Measurements from ENCODE around the gene HOXC5. TPM values are rescaled to one million over a fixed set of nuclear protein-coding genes. Genes with fewer than 3 reads are reported as not detected.
A peak's percentile ranks its signal among the peaks of the same experiment; 100 is the strongest.

HOXC5 gene
- total and polyA plus RNA-seq, 5 experiments from 2014 or later = not detected

DNA sequence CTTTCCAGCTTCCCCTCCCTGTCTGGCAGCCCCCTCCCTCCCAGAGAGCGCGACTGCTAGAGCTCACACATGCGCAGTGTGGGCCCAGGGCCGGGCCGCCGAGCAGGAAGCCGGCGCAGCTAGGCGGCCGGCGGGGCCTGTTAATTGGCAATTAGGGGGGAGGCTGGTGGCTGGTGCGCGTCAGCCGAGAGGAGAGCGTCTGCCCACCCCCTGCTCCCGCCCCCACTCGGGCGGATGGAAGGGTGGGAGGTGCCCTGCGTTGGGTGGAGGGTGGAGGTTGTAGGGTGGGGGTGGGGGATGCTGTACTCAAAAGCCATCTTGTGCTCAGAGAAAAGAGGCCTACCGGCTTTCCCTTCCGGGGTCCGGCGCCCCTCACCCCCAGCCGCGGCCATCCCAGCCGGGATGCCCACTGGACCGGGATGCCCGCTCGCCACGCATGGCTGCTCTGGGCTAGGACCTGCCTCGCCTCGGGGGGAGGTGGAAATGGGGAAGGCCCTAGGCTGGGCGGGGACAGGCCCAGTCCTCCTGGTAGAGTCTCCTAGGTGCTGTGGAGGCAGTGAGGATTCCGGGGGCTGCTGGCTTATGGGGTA is 14.9 kb upstream of the HOXC5 start:
- peak overlapping the region in 6 of 10 donors; percentile 28 to 59 (median 39) for H3K27ac Mint-ChIP-seq
- H3K4me1 Mint-ChIP-seq = peaks cover 13 to 39% (median 23%) of the 10 kb centered on the region in 4 donors
- POLR2A ChIA-PET = interaction anchor here (0.5 to 1.4 kb wide), 4 partner anchors 9 to 14 kb away, joined by 3 to 4 read pairs (median 3); partner anchors contain the start of genes HOXC6 and HOXC8
- peak; percentile 82 to 86 for ATAC-seq
- H3K36me3 Mint-ChIP-seq = peaks cover 0 to 4% (median 0%) of the 10 kb centered on the region in 3 donors
- H3K27me3 Mint-ChIP-seq = peaks cover 31 to 84% (median 70%) of the 10 kb centered on the region in 5 donors
- H3K9me3 Mint-ChIP-seq = peaks cover 0 to 2% (median 0%) of the 10 kb centered on the region in 9 donors
- DNase-seq = peak; percentile 55 to 86 (median 70)
- peak overlapping the region; percentile 68 to 92 (median 84) for H3K4me3 Mint-ChIP-seq

DNA sequence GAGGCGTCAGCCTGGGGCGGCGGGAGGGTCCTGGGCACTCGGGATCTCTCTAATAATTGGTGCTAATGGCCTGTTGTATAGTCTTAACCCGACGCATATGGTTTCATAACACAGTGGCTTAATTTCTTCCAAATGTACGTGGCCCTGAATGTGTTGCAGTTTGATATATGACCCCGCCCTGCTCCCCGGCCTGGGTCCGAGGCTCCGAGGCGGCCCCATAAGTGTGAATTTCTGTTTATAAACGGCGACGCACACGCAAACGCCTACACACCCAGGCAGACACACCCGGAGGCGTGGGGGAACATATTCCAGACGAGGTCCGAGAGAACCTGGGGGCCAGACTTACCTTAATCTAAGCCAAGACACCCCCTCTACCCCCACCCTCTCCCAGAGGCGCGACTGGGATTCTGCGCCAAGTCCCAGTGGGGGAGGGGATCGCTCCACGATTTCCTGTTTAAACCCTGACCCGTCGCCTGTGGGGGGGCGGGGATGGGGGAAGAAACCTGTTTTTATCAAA is 14.3 kb upstream of the HOXC5 start:
- ATAC-seq = no peak
- peaks cover 0 to 2% (median 0%) of the 10 kb centered on the region in 9 donors for H3K9me3 Mint-ChIP-seq
- H3K27ac Mint-ChIP-seq = peak overlapping the region in 2 of 10 donors; percentile 18 to 40
- POLR2A ChIA-PET = no interaction called here
- H3K4me3 Mint-ChIP-seq = peak overlapping the region; percentile 28 to 92 (median 60)
- H3K4me1 Mint-ChIP-seq = peaks cover 12 to 39% (median 23%) of the 10 kb centered on the region in 4 donors
- H3K36me3 Mint-ChIP-seq = no peaks in the 10 kb centered on the region
- H3K27me3 Mint-ChIP-seq = peaks cover 27 to 84% (median 69%) of the 10 kb centered on the region in 5 donors
- DNase-seq = peak in 1 of 10 donors; percentile 52

- peaks cover 26 to 84% (median 69%) of the 10 kb centered on the region in 5 donors for H3K27me3 Mint-ChIP-seq
- H3K4me3 Mint-ChIP-seq = peak overlapping the region in 5 of 10 donors; percentile 36 to 64 (median 52)
- peaks cover 12 to 35% (median 22%) of the 10 kb centered on the region in 4 donors for H3K4me1 Mint-ChIP-seq
- POLR2A ChIA-PET = interaction anchor here (0.6 kb wide), 1 partner anchor 10 kb away, joined by 7 read pairs; the partner anchor contains the start of gene HOXC8
- peak in 1 of 10 donors; percentile 43 for DNase-seq
- H3K36me3 Mint-ChIP-seq = no peaks in the 10 kb centered on the region
- no peak for ATAC-seq
- no peak overlapping the region for H3K27ac Mint-ChIP-seq
- H3K9me3 Mint-ChIP-seq = peaks cover 0 to 2% (median 0%) of the 10 kb centered on the region in 9 donors
These were observed 13.6 kb upstream of the HOXC5 start for GRCh38 chr12:54019091-54019811.

GRCh38 chr12:54019924-54020590 is 12.8 kb upstream of the HOXC5 start:
- H3K27ac Mint-ChIP-seq = peak overlapping the region in 1 of 10 donors; percentile 68
- POLR2A ChIA-PET = interaction anchor here (0.6 kb wide), 1 partner anchor 11 kb away, joined by 7 read pairs; the partner anchor contains the start of gene HOXC8
- ATAC-seq (no peak), DNase-seq (peak in 1 of 10 donors; percentile 24)
- no peaks in the 10 kb centered on the region for H3K36me3 Mint-ChIP-seq
- peaks cover 9 to 27% (median 17%) of the 10 kb centered on the region in 4 donors for H3K4me1 Mint-ChIP-seq
- peaks cover 22 to 83% (median 67%) of the 10 kb centered on the region in 5 donors for H3K27me3 Mint-ChIP-seq
- peak overlapping the region in 6 of 10 donors; percentile 23 to 67 (median 58) for H3K4me3 Mint-ChIP-seq
- peaks cover 0 to 2% (median 0%) of the 10 kb centered on the region in 9 donors for H3K9me3 Mint-ChIP-seq

DNA sequence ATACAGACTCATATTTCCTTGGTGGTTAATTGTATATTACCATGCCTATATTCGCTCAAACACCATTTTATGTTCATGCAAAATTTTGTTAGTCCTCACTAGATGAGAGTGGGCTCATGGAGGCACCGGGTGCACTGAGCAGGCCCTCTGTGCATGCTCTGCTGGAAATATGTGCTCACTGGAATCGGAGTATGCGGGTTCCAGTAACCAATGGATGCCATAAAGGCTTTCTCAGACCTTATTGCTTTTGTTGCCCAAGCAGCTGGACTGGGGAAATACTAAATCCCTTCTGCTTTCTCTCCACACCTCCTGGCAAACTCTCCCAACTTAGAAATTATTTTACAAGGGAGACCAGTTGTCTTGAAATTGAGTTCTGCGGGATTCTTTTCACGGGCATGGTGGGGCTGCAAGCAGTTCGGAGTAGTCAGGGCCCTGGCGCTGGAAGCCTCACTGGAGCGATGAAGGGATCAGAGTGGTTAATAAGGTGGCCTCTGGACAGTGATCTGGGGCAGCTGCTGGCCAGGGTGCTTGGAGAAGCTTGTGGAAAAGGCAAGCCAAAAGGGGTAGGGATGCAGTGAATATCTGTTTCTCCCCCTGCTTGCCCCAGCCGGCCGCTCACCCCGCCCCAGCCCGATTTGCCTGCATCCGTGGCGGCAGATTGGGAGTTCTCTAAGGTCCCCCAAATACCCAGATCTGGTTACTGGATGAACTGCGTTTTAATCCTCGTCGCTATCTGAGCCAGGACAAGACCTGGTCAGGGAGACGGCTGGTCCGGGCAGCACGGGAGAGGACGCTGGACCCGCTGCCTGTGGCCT is 12.1 kb upstream of the HOXC5 start:
- POLR2A ChIA-PET = no interaction called here
- Mint-ChIP-seq H3K9me3 (peaks cover 0 to 2% (median 0%) of the 10 kb centered on the region in 9 donors), H3K27ac (no peak overlapping the region), H3K36me3 (no peaks in the 10 kb centered on the region), H3K27me3 (peaks cover 16 to 84% (median 67%) of the 10 kb centered on the region in 5 donors), H3K4me3 (no peak overlapping the region), H3K4me1 (peaks cover 9 to 22% (median 17%) of the 10 kb centered on the region in 4 donors)
- no peak for ATAC-seq
- DNase-seq = peak in 1 of 10 donors; percentile 19

- peak overlapping the region in 1 of 10 donors; percentile 22 for H3K27ac Mint-ChIP-seq
- ATAC-seq (no peak), DNase-seq (peak in 1 of 10 donors; percentile 47)
- POLR2A ChIA-PET = interaction anchor here (0.5 to 0.6 kb wide), 2 partner anchors 123 to 202 kb away, joined by 3 to 6 read pairs; no protein-coding TSS in a partner anchor
- H3K27me3 Mint-ChIP-seq = peaks cover 17 to 92% (median 69%) of the 10 kb centered on the region in 5 donors
- no peaks in the 10 kb centered on the region for H3K36me3 Mint-ChIP-seq
- H3K4me1 Mint-ChIP-seq = peaks cover 9 to 24% (median 16%) of the 10 kb centered on the region in 4 donors
- H3K9me3 Mint-ChIP-seq = peaks cover 0 to 2% (median 0%) of the 10 kb centered on the region in 9 donors
- no peak overlapping the region for H3K4me3 Mint-ChIP-seq
These were observed 11.3 kb upstream of the HOXC5 start for GRCh38 chr12:54021432-54022013.

GRCh38 chr12:54022960-54023884 is 9.6 kb upstream of the HOXC5 start:
- Mint-ChIP-seq H3K27ac (no peak overlapping the region), H3K27me3 (peaks cover 21 to 92% (median 76%) of the 10 kb centered on the region in 5 donors), H3K4me3 (no peak overlapping the region), H3K4me1 (peaks cover 6 to 22% (median 14%) of the 10 kb centered on the region in 4 donors), H3K36me3 (peaks cover 0 to 2% (median 0%) of the 10 kb centered on the region in 3 donors), H3K9me3 (peaks cover 0 to 2% (median 0%) of the 10 kb centered on the region in 9 donors)
- no peak for ATAC-seq
- POLR2A ChIA-PET = no interaction called here
- peak in 1 of 10 donors; percentile 8 for DNase-seq

- no peak for ATAC-seq
- Mint-ChIP-seq H3K9me3 (peaks cover 0 to 2% (median 0%) of the 10 kb centered on the region in 9 donors), H3K36me3 (peaks cover 0 to 2% (median 0%) of the 10 kb centered on the region in 3 donors), H3K4me1 (peaks cover 6 to 28% (median 16%) of the 10 kb centered on the region in 4 donors), H3K27ac (no peak overlapping the region), H3K4me3 (no peak overlapping the region), H3K27me3 (peaks cover 27 to 98% (median 81%) of the 10 kb centered on the region in 5 donors)
- POLR2A ChIA-PET = interaction anchor here (1.0 kb wide), 1 partner anchor 15 kb away, joined by 5 read pairs; the partner anchor contains the start of gene HOXC8
- no peak for DNase-seq
These were observed 8.7 kb upstream of the HOXC5 start for GRCh38 chr12:54024127-54024526.

GRCh38 chr12:54024581-54025305 is 8.1 kb upstream of the HOXC5 start:
- Mint-ChIP-seq H3K9me3 (peaks cover 0 to 2% (median 0%) of the 10 kb centered on the region in 9 donors), H3K4me3 (no peak overlapping the region), H3K27ac (no peak overlapping the region), H3K36me3 (peaks cover 0 to 2% (median 0%) of the 10 kb centered on the region in 3 donors), H3K4me1 (peaks cover 6 to 31% (median 16%) of the 10 kb centered on the region in 4 donors), H3K27me3 (peaks cover 31 to 98% (median 82%) of the 10 kb centered on the region in 5 donors)
- POLR2A ChIA-PET = interaction anchor here (1.0 kb wide), 1 partner anchor 15 kb away, joined by 5 read pairs; the partner anchor contains the start of gene HOXC8
- ATAC-seq (no peak), DNase-seq (no peak)

Data from naive thymus-derived CD8-positive, alpha-beta T cell (primary cell).